HG03469 (cell line): ENCODE data around the gene FAM83G.

ENCODE experiments used
- ATAC-seq: cut with Tn5 transposase; IDR thresholded peaks from one replicate; pipeline ENCODE4 v1.9.1; 2021; ENCODE audit warnings: mild to moderate bottlenecking, moderate library complexity, moderate number of reproducible peaks; ENCODE audit not compliant: unreplicated experiment

The FAM83G gene

DNA sequence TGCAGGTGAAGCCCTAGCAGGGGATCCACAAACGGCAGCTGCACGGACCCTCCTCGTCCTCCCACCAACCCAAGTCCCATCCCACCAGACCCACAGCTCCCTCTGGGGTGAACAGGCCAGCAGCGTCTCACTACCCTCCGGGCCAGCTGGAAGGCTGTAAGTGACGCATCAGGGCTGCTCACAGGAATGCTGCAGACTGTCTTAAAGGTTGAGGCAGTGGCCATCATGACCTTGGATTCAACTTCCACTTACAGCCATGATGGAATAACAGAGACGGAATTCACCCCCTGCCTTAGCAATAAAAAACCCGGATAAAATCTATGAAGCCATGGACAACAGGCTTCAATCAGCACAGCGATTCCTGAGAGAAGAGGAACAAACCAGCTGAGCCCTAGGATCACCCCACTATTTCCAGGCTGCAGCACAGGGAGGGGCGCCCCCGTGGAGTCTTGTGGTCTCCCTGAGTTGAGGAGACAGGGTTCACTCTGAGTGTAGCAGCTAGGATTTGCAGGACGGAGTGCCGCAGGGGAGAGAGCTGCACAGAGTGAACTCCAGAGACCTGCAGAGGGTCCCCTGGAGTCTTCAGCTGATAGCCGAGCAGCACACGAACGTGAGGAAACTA lies 10.5 kb downstream of the FAM83G start:
- ATAC-seq: no peak

GRCh38 chr17:18992454-18993130 lies 12.0 kb downstream of the FAM83G start:
- ATAC-seq: no peak

GRCh38 chr17:18991531-18992315 lies 12.8 kb downstream of the FAM83G start:
- no peak for ATAC-seq

GRCh38 chr17:18990331-18990730 lies 14.2 kb downstream of the FAM83G start:
- ATAC-seq: no peak

DNA sequence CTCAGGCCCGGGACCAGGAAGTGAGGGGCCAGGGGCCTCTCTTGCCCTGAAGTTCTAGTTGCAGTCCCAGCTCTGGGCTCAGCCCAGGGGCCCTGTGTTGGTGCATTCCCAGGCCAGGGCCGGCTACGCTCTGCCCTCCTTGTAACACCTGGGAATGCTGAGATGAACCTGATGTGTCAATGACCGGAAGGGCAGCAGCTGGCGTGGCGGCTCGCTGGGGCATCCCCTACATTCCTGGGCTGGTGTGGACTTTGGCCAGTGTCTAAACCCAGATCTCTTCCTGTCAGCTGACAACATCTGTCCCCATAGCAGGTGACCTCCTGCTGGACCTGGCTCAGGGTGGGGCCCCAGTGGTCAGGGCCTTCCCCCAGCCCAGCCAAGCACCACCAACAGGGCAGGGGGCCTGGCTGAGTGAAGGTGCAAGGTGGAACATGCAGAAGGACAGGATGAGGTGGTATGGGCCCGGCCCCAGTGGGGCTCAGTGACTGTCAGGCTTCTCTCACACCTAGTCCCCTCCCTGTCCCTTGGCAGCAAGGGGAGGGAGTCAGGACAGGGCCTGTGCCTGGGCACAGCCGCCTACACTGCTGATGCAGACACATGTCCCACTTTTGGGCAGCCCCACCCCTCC lies 15.9 kb downstream of the FAM83G start:
- no peak for ATAC-seq

GRCh38 chr17:18987862-18988545 lies 16.6 kb downstream of the FAM83G start:
- no peak for ATAC-seq

DNA sequence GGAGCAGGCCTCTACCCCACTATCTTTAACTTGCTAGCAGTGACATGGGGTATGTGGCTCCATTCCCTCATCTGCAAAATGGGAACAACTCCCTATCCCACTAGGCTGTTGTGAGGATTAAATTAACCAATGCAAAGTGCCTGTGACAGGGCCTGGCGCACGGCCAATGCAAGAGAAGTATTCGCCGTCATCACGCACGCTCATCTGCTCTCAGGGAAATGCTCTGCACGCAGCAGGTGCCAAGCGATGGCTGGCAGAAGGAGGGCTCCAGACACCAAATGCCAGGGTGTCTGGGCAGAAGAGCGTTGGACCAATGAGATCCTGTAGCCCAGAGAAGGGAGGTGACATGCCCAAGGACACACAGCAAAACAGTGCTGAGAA lies 17.3 kb downstream of the FAM83G start:
- no peak for ATAC-seq

DNA sequence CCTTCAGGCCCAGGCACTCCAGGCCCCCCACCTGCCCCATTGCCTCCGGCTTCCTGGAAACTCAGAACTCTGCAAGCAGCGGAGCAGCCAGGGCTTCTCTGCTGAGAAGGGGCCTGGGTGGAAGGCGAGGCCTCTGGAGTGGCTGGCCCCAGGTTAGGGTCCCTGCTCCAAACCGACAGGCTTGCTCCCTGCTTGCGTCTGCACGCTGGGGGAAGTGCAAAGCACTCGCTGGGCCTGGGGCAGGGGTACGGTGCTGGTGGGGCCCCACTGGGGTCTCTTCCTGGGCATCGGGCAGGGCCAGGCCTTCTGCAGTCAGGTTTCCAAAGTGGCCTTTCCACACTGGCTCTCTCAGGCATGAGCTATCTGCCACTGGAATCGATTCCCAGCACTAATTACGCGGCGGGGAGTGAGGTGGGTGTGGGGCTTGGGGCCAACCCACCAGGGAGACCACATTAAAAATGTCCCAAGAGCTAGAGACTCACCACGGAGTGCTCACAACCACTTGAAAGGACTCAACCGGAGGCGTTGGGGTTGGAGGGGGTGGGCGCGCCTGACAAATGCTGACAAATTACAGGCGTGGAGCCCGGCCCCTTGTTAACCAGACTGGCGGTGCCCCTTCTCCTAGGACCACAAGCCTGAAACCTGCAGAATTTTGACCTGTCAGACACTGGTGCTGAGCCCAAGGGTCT lies 17.9 kb downstream of the FAM83G start:
- no peak for ATAC-seq

DNA sequence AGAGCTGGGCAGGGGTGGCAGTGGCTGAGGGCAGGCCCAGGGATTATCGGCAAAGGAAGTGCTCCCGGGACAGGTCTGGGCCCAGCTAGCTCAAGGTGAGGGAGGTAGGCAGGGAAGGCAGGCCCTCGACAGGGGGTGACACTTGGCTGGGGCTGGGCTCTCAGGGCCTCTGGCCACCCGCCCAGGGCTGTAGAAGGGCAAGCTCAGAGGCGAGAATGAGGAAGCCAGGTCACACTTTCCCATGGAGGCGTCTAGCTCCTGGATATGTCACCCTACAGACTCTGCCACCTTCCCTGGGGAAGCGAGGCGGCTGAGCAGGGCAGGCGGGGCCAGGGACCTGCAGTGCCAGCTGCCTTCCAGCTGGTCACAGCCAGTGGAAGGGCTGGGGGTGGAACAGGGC lies 19.1 kb downstream of the FAM83G start:
- ATAC-seq: no peak

DNA sequence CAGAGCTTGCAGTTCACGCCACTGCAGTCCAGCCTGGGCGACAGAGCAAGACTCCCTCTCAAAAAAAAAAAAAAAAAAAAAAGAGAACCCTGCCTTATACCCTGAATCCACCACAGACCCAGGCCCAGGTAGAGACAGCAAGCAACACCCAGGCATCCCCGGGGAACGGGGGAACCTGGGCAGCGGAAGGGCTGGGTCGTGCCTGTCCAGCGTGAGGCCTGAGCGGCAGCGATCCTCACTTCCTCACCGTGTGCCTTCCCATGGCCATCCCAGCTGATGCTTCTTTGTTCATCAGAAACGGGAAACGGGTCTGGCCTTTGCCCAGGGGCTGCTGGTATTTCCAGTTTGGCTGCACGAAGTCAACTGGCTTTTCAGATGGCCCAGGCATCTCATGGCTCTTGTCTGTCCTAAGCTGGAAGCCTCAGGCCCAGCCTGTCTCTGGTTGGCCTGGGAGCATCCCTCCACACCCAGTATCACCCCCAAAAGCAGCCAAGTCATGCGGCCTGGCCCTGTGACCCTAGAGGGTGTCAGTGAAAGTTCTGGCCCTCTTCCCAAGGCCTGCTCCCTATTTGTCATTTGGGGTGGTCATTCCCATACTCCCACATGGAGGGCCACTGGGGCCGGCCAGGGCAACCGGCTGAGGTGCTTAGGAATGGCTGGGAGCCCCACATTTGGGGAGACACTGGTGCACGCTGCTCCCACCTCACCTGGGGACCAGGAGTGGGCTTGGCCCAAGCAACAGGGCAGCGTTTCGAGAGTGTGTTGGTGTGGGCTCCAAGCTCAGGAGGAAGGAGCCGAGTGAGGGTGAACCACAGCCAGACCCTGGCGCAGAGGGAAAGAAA lies 20.1 kb downstream of the FAM83G start:
- no peak for ATAC-seq

GRCh38 chr17:18981642-18982424 lies 22.7 kb downstream of the FAM83G start:
- ATAC-seq: no peak

GRCh38 chr17:18981335-18981641 lies 23.3 kb downstream of the FAM83G start:
- no peak for ATAC-seq

DNA sequence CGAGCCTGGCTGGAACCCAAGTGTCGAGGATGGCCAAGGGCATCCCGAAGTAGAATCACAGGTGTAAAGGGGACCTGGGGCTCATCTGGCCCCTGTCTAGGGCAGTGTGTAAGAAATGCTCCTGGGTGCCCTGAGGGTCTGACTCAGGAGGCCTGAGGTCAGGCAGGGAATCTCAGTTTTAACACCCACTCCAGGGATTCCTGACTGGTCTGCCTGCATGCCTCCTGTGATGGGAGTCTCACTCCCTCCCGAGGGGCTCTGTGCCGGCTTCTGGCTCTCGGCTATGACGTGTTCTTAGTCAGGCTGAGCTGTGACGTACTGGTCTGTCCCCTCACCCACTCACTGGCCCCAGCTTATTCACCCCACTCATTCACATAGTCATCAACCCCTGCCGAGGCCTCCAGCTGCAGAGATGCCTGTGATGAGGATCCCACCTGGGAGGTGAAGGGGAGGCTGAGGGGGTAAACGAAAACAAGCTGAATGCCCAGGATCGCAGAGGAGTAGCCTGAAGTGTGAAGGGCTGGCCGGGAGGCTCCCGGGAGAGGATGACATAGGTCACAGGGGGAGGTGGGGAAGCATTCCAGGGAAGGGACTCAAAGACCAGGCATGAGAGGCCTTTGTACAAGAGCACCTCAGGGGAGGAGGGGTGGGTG lies 23.8 kb downstream of the FAM83G start:
- ATAC-seq: no peak

GRCh38 chr17:18978655-18979054 lies 25.9 kb downstream of the FAM83G start:
- ATAC-seq: no peak

DNA sequence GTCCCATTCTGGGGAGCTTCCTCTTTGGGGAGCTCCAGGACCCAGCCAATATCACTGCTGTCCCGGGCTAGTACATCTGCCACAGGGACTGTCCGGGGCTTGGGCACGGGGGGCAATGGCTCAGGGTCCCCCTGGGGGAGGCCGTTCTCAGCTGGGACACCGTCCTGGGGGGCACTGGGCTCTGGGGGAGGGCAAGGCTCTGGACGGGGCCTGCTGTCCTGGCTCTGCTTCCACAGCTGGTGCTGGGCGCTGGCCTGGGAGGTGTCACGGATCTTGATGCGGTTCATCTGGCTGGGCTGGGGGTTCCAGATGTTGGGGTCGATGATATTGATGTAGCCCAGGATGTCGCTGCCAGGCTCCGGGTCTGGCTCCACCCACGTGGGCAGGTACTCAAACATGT lies 26.5 kb downstream of the FAM83G start:
- ATAC-seq: no peak

DNA sequence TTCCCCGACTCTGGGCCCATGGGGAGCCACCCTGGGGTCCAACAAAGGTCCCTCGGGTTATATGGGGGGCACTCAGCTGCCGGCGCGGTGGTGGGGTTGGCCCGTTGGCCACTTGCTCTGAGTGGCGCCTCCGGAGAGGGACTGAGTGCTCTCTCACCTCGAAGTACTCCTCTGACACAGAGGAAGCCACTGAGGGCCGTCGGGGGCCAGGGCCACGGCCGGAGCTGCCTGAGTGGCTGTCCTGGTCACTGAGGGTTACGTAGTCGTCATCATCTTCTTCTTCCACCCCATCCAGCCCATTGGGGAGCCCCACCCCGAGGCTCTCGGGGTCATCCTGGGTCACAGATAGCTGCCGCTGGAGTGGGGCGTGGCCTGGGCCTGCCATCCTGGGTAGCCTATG lies 26.9 kb downstream of the FAM83G start:
- ATAC-seq: no peak

GRCh38 chr17:18977021-18977420 lies 27.5 kb downstream of the FAM83G start:
- ATAC-seq: no peak

DNA sequence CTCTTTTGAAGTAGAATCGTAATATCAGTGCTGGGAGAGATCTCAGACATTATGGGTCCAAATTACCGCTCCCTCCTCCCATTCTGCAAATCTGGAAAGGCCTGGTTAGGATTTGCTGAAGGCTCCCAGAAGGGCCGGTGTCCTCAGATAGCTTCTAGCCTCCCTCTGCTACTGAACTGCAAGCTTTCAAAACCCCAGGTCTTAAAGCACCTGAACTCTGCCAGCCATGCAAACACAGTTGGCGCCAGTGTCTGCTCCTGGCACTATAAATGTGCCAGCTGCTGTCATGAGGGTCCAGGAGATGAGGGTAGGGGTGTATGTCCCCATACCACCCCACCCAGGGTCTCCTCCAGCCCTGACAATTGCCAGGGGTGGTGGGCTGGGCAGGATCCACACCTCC lies 28.4 kb downstream of the FAM83G start:
- ATAC-seq: no peak
